ENCODE data around the gene SLC15A4. TPM values are rescaled to one million over a fixed set of nuclear protein-coding genes. Genes with fewer than 3 reads are reported as not detected.
"Not testable (repeated sequence)": the region's sequence is repeated elsewhere in the genome, so short reads cannot be mapped to it uniquely, and the experiment has no call there.

The SLC15A4 gene
- total RNA-seq, 1 donor: 54.0 TPM

DNA sequence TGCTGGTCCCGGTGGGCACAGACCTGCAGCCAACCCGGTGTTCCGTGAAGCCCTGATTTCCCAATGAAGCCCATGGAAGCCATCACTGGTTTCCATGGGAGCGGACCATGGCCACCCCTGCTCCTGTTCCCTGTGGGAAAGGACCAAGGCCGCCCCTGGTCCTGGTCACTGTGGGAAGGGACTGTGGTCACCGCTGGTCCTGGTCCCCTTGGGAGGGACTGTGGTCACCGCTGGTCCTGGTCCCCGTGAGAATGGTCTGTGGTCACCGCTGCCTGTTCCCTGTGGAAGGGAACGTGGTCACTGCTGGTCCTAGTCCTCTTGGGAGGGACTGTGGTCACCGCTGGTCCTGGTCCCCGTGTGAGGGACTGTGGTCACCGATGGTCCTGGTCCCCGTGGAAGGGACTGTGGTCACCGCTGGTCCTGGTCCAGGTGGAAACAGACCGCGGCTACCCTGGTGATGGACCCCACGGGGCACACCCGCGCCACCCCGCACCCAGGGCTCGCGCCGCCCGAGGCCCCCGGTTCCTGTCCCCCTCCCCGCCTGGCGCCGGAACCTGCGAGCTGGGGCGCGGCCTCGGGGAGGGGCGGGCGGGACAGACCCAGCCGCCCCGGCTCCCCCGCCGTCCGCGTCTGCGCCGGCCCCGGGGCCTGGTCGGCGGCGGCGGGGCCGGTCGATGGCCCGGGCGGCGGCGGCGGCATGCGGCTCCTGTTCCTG lies 29.3 kb upstream of the SLC15A4 start, which contains the start of gene GLT1D1:
TSS of gene GLT1D1 (plus strand) at position 594 of the 715 bp plus-strand sequence. CDS start at position 698, 104 bp downstream.
- DNase-seq (ENCODE audit: low read depth): no peak
- H3K4me3 ChIP-seq (ENCODE audit: low read depth, low read length): no peak within 1 kb of the TSS
- TF ChIP-seq, protein P1, sequence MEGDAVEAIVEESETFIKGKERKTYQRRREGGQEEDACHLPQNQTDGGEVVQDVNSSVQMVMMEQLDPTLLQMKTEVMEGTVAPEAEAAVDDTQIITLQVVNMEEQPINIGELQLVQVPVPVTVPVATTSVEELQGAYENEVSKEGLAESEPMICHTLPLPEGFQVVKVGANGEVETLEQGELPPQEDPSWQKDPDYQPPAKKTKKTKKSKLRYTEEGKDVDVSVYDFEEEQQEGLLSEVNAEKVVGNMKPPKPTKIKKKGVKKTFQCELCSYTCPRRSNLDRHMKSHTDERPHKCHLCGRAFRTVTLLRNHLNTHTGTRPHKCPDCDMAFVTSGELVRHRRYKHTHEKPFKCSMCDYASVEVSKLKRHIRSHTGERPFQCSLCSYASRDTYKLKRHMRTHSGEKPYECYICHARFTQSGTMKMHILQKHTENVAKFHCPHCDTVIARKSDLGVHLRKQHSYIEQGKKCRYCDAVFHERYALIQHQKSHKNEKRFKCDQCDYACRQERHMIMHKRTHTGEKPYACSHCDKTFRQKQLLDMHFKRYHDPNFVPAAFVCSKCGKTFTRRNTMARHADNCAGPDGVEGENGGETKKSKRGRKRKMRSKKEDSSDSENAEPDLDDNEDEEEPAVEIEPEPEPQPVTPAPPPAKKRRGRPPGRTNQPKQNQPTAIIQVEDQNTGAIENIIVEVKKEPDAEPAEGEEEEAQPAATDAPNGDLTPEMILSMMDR (IDR thresholded peaks at IDR 0.05; ENCODE audit: insufficient read depth, low read length): no peak

DNA sequence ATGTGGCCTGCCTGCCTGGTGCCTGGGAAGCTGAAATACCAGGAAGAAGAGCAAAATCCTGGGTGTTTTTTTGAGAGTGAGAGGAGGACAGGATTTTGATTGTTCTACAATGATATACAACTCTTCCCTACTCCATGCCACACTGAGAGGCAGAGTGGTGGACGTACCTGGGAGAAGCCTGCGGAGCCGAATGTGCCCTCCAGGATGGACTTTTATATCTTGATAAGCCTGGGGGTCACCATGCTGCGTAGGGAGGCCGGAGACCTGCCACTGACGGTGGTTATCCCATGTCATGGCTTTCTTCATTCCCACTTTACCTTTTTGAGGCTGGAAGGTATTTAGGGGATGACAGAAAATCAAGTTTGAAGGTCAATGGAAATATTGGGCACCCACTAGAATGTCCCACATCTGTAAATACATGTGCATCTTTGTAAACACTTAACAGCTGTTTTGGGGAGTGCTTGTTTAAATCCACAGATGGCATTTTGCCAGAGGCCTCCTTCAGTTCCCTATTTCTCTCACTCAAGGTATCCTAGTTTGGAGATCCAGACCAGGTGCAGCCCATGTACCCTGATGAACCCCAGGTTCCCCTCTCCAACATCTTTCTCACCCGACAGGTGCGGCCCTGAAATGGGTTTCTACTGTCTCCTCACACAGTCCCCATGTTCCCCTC lies 28.4 kb upstream of the SLC15A4 start:
- no peak overlapping the region for H3K4me3 ChIP-seq (ENCODE audit: low read depth, low read length)
- no peak for DNase-seq (ENCODE audit: low read depth)
- TF ChIP-seq, protein P1 (IDR thresholded peaks at IDR 0.05; ENCODE audit: insufficient read depth, low read length): no peak

DNA sequence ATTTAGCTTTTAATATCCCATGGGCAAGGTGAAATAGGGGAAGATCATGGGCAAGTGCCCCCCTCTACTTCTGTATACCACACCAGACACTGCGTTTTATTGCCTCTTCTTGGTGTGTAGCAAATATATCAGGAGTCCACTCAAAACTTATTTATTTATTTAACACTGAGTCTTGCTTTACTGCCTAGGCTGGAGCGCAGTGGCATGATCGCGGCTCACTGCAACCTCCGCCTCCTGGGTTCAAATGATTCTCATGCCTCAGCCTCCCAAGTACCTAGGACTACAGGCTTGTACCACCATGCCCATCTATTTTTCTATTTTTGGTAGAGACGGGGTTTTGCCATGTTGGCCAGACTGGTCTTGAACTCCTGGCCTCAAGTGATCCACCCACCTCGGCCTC lies 27.7 kb upstream of the SLC15A4 start:
- not testable (repeated sequence) for H3K4me3 ChIP-seq (ENCODE audit: low read depth, low read length); DNase-seq (ENCODE audit: low read depth)

DNA sequence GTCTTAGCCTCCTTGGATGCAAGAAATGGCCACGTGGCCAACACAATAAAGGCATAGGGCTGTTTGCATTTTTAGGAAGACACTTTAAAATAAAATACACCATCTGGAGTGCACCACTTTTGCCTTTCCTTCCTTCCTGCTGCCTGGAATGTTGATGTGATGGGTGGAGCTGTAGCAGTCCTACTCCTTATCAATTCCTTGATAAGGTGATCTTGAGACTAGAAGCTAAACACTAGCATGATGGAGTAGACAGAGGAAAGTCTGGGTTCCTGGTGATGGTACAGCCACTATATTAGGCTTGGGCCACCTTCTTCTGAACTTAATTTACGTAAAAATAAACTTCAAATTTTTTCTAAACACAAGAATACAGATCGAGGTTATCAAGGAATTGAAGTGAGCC lies 26.6 kb upstream of the SLC15A4 start:
- no peak for DNase-seq (ENCODE audit: low read depth)
- H3K4me3 ChIP-seq (ENCODE audit: low read depth, low read length): no peak overlapping the region
- TF ChIP-seq, protein P1 (IDR thresholded peaks at IDR 0.05; ENCODE audit: insufficient read depth, low read length): no peak

- DNase-seq (ENCODE audit: low read depth); H3K4me3 ChIP-seq (ENCODE audit: low read depth, low read length): not testable (repeated sequence)
These were observed 26.0 kb upstream of the SLC15A4 start for GRCh38 chr12:128849806-128850205.

DNA sequence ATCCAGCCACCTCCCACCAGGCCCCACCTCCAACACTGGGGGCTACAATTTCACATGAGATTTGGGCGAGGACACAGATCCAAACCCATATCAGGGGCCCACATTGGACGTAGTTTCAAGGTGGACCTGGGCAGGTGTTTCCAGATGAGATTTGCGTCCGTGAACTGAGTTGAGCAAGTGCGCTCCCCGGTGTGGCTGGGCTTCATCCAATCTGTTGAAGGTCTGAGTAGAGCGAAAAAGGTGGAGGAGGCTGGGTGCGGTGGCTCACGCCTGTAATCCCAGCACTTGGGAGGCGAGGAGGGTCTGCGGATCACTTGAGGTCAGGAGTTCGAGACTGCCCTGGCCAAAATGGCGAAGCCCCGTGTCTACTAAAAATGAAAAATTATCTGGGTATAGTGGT lies 24.6 kb upstream of the SLC15A4 start:
- DNase-seq (ENCODE audit: low read depth): no peak
- no peak overlapping the region for H3K4me3 ChIP-seq (ENCODE audit: low read depth, low read length)
- TF ChIP-seq, protein P1 (IDR thresholded peaks at IDR 0.05; ENCODE audit: insufficient read depth, low read length): no peak

GRCh38 chr12:128846671-128847070 lies 22.9 kb upstream of the SLC15A4 start:
- H3K4me3 ChIP-seq (ENCODE audit: low read depth, low read length); DNase-seq (ENCODE audit: low read depth): not testable (repeated sequence)

GRCh38 chr12:128844031-128844635 lies 20.4 kb upstream of the SLC15A4 start:
- no peak for DNase-seq (ENCODE audit: low read depth)
- TF ChIP-seq, protein P1 (IDR thresholded peaks at IDR 0.05; ENCODE audit: insufficient read depth, low read length): no peak
- no peak overlapping the region for H3K4me3 ChIP-seq (ENCODE audit: low read depth, low read length)
